GM15510 (cell line): Measurements from ENCODE around the gene BIRC5.

Experiments
- POLR2A ChIP-seq: IDR thresholded peaks from 3 replicates; pipeline ENCODE4 v1.6.1; 2011; ENCODE audit warnings: borderline replicate concordance; ENCODE audit not compliant: insufficient read length; ENCODE audit errors: extremely low read depth

Gene BIRC5

DNA sequence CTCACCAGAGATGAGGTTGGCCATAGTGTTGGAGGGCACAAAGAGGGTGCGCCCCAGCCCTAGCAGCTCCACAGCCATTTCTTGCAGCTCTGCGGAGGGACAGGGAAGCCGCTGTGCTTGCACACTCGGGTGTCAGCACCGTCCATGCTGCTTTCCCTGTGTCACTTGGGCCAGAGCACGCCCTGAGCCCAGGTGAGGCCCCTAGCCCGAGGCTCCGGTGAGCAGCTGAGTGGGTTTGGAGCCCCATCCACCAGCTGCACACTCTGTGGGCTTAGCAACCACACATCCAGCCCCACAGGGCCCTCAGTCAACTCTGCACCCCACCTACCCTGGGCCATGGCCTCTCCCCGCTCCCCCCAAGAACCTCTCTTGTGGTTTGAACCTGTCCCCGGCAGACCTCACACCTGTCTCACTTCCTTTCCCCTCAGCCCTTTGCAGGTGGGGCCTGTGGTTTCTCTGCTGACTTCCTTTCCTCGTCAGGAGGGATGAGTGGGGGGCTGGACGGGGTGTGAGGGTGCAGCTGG is 38.1 kb downstream of the BIRC5 start:
- no peak for TF ChIP-seq POLR2A

DNA sequence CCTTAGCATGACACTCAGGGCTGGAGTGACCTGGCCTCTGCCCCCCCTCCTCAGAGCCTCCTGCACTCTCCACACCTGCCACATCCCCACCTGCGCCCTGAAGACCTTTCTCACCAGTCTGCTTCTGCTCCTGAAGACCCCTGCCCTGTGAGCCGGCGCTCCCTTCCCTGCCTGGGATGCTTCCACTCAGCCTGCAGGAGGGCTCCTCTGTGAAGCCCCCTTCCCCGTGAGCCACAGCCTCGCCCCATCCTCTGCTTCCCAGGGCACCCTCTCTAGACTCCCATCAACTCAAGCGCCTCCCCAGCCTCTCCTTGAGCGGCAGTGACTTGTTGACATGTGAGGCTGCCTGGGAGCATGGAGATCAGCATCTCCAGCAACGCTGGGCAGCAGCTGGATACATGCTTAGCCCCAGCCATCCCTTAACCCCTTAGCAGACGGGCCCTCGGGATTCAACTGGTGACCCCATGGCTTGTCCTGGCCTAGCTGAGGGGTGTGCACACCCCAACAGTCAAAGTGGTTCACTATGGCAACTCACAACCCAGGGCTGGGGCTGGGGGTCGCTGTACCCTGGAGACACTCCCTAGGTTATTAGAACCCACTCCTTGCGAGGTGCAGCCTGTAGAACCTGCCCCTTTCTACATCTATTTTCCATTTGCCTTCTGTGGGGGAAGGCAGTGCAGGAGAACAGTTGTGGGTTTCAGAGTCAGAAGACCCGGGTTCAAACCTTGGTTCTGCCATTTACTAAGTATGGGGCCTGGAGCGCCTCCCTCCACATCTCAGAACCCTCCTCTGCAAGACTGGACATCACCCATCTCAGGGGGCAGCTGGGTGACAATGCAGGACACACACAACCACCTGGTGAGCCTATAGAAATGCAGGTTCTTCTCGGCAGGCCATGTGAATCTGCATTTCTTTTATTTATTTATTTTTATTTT is 38.9 kb downstream of the BIRC5 start:
- no peak for TF ChIP-seq POLR2A

DNA sequence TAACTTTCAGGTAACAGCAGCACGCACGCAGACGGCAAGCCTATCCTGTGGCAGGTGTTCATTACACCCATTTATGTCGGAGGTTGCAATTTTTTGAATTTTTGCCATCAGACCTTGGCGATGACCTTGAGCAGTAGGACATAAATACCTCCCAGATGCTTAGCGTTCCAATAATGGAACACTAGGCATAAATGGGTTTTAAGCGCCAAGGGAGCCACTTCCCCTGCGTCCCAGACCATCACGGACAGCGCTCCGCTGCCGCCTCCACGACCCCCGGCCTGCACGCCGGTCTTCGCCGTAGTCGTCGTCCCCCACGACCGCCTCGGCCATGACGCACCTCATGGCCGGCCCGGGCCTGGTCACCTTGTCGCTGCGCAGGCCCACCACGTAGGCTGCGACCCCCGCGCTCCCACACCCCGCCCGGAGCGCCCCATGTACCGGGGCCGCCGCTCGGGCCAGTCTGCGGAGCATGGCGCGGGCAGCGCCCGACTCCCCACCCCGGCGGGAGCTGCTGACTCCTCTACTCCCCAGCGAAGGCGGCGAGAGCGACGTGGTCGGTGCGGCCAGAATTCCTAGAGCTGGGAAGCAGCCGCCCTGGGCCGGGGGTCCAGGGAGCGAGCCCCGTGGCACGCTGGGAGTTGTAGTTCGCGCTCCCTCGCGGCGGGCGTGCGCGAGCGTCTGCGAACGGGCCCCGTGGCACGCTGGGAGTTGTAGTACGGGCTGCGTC is 40.1 kb downstream of the BIRC5 start:
- no peak for TF ChIP-seq POLR2A

DNA sequence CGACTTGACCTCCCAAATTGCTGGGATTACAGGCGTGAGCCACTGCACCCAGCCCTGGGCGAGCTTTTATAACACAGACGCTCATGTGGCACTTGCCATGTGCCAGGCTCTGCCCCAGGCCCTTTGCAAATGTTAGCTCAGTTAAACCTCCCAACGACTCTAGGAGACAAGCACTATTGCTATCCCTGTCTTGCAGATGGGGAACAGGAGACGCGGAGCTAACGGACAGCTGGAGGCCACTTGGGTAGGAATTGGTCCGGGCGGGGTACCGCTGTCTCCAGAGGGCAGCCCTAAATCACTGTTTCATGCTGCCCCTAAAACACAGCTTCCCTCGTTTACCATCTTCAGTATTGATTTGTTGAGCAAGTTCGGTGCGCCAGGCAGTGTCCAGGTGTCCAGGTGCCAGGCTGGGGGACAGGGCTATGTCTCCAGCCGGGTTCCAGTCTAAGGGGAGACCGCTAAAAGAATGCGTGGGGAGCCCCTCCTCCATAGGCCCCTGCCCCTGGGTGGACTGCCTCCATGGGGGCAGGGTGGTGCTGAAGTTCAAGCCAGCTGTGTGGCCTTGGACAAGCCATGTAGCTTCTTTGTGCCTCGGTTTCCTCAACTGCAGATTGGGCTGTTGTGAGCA is 41.1 kb downstream of the BIRC5 start:
- TF ChIP-seq POLR2A, result no peak

DNA sequence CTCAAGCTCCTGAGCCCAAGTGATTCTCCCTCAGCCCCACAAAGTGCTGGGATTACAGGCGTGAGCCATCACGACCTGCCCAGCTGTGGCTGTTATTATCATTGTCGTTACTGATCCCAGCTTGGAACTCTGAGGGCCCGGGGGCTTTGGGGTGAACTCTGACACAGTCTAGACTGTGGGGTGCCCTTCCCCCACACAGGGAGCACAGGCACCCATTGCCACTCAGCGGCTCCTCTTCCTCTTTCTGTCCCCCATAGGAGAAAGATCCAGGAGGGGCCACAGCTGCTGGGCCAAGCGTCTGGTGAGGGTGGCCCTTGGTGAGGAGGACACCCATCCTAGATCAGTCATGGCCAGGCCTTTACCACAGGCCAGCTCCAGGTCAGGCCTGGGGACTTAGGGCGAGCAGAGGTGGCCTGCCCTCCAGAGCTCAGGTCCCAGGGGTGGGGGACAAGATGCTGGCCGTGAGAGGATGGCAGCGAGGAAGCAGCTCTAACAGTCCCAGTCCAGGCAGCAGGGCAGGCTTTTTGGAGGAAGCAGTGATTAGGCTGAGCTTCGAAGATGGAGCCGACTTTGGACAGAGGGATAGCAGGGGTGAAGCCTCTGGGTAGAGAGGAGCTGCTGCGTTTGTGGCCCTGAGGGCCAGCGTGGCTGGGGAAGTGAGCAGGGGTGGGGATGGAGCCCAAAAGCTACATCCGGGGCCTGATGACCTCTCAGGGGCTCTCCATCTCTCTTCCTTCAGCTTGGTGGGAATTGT is 42.1 kb downstream of the BIRC5 start:
- no peak for TF ChIP-seq POLR2A

DNA sequence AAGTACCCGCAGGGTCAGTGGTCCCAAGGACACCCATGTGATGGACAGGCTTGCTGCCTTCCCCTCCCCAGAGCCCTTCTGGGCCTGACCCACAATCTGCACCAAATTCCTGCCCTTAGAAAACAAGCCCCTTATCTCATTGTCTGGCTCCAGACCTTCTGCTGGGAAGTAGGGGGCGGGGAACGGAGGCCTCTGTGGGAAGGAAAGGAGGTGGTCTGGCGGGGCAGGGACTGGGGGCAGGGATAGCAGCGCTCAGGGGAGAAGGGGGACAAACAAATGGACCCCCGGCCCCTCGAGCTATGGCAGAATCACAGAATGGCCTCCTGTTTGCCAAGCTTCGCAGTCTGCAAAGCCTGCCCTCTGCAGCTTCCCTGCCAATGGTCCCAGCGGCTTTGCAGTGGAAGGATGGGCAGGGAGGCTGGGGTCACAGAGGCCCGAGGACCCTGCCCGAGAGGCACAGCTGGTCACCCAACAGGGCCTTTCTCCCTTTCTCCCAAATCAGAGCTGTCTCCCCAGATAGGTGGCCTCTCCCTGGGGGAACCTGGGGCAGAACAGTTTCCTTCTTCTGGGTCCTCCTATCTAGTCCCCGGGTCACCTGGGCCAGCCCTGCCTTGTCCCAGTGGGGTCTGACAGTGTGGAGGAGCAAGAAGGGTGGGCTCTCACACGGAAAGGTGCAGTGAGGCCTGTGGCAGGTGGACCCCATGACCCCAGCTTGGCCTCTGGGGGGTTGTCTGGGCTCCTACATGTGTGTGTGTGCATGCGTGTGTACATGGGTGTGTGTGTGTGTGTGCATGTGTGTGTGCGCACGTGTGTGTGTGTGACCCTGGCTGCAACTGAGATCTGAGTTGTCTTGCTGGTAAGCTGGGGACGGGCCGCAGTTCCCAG is 42.9 kb downstream of the BIRC5 start:
- no peak for TF ChIP-seq POLR2A

DNA sequence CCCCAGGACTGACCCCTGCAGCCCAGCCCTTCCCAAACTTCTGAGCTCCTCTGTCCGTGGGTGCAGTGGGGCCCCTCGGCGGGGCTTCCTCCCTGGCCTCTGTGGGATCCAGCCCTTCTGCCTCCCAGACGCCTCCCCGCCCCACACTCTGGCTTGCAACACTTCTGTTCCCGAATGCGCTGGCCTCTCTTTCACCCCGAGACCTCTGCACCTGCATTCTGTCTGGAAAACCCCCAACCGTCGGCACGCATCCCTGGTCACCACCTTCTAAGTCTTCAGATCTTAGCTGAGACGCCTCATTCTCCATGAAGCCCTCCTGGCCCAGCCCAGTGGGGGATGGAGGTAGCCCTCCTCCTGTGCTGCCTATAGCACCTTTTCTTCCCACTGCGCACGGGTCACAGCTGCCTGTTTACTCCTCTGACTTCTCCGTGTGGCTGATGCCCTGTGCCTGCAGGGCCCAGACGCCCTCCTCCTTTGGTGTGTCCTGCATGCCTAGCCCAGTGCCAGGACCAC is 43.8 kb downstream of the BIRC5 start:
- TF ChIP-seq POLR2A, result no peak

DNA sequence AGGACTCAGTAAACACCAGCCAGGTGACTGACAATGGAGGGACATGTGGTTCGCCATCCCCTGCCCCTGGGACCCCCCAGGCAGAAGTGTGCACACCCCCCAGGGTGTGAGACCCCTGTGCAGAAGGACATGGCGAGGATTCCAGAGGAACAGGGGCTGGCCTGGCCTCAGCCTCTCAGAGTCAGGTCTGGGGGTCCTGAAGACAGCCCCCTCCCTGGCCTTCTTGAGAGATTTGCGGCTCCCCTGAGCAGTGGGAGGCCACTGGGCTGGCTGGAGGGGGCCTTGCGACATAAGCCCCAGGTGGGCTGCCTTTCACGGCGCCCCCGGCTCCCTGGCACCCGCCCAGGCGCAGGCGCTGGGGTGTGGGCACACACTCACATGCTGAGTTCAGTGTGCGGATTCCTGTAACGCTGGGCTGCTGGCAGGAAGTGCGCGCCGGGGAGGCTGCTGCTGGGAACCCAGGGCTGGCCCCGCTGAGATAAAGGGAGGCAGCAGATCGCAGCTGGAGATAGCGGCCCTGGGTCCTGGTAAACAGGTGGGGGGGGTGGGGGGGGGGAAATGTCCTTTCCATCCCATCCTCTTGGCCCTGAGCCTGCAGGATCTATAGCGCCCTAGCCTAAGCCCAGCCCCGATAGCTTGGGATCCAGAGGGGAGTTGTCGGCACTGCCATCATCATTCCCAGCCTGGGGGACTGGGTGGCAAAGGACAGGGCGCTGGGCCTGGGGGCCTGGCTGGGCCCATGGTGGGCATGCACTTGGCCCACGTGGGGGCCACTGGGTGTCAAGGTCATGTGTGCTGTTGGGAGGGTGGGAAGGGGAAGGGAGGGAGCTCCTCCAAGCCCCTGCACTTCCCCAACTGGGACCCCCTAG is 44.5 kb downstream of the BIRC5 start:
- TF ChIP-seq POLR2A, result no peak

DNA sequence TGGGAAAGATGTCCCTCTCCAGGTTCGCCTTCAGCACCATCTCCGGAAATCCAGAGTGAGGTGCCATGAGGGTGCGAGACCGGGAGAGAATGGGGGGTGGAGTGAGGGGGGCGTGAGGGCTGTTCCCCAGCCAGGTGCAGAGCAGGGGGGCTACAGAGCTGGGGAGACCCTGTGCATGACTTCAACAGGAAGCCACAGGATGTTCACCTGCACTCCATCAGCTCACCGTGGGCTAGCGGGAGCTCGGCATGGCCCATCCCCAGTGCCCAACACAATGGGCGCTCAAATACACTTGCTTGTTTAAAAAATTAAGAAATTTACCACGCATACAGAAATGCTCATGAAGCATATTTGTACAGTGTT is 45.1 kb downstream of the BIRC5 start:
- TF ChIP-seq POLR2A, result no peak

DNA sequence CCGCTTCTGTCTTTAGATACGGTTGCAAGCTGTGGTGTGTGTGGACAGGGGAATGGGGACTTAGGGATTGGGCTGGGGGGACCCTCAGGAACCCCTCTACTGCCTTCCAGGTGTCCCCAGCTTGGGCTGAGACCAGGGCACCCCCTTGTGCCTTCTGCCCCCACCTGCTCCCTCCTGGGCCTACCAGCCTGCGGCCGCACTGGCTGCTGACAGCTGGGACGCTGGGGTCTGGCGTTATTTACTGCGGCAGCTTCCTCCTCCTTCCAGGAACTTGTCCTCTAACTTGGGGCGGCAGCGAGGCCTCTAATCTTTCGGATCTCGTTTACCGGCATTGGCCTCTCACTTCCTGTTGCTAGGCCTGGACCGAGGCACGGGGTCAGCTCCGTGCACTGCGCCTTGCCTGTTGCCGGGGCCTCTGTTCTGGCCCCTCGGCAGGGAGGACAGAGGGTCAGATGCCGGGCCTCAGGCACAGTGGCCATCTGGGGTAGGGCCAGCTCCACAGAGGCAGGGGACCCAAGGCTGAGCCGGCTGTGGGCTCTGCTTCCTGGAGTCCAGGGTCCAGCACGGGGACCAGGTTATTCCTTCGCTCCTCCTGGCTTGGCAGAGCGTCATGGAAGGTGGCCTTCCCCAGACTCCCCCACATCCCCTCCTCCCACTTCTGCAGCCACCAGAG is 49.1 kb downstream of the BIRC5 start:
- TF ChIP-seq POLR2A, result no peak

DNA sequence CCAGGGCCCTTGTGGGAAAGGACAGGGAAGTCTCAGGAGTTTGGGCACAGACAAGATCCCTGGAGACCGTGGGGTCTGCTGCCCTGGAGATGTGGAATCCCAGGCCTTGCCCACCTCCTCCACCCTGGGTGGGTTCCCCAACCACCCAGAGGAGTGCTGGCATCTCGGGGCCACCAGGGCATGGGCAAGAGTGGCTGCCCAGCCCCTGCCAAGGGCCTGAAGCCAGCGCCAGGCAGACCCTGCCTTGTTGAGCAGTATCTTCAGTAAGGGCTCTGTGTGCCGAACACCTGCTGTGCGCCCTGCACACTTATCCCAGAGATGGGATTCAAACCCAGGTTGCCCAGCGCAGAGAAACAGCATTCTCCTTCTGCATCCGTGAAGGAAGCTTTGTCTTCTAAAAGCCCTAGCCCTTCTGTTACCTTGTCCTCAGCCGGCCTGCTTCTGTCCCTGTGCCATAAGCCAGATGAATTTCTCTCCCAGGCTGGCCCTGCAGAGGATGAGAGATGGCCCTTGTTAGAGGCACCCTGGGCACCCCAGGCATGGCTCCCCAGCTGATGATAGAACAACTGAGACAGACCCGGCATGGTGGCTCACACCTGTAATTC is 49.8 kb downstream of the BIRC5 start:
- TF ChIP-seq POLR2A, result no peak
